ENCODE results near the gene KRTAP23-1. TPM values are rescaled to one million over a fixed set of nuclear protein-coding genes. Genes with fewer than 3 reads are reported as not detected.

Gene KRTAP23-1
- total RNA-seq, 6 experiments from 2014 or later = not detected

- peak; percentile 0 for DNase-seq
- Mint-ChIP-seq H3K27ac (no peak overlapping the region), H3K9me3 (peaks cover 42% of the 10 kb centered on the region), H3K4me1 (ENCODE audit: low read depth) (no peaks in the 10 kb centered on the region), H3K27me3 (ENCODE audit: insufficient read depth) (no peaks in the 10 kb centered on the region), H3K4me3 (no peak overlapping the region), H3K36me3 (ENCODE audit: low read depth) (no peaks in the 10 kb centered on the region; the same call in 1 of the 2 replicates)
- peak; percentile 82 for TF ChIP-seq CTCF (IDR thresholded peaks at IDR 0.05)
These were observed 7.5 kb downstream of the KRTAP23-1 start for GRCh38 chr21:30340714-30341573.

GRCh38 chr21:30338717-30339116 lies 9.7 kb downstream of the KRTAP23-1 start:
- H3K27me3 Mint-ChIP-seq (ENCODE audit: insufficient read depth) = no peaks in the 10 kb centered on the region
- no peaks in the 10 kb centered on the region for H3K4me1 Mint-ChIP-seq (ENCODE audit: low read depth)
- TF ChIP-seq CTCF (IDR thresholded peaks at IDR 0.05) = no peak

GRCh38 chr21:30337772-30338171 lies 10.6 kb downstream of the KRTAP23-1 start:
- H3K27ac Mint-ChIP-seq = no peak overlapping the region
- DNase-seq = no peak
- H3K4me3 Mint-ChIP-seq = no peak overlapping the region
- TF ChIP-seq CTCF (IDR thresholded peaks at IDR 0.05) = no peak
- H3K9me3 Mint-ChIP-seq = peaks cover 36% of the 10 kb centered on the region
- H3K4me1 Mint-ChIP-seq (ENCODE audit: low read depth) = no peaks in the 10 kb centered on the region
- H3K36me3 Mint-ChIP-seq (ENCODE audit: low read depth) = no peaks in the 10 kb centered on the region; the same call in 1 of the 2 replicates
- H3K27me3 Mint-ChIP-seq (ENCODE audit: insufficient read depth) = no peaks in the 10 kb centered on the region

More at GRCh38 chr21:30338717-30339116, 9.7 kb downstream of the KRTAP23-1 start:
- no peaks in the 10 kb centered on the region; the same call in 1 of the 2 replicates for H3K36me3 Mint-ChIP-seq (ENCODE audit: low read depth)
- no peak for DNase-seq
- peaks cover 32% of the 10 kb centered on the region for H3K9me3 Mint-ChIP-seq
- no peak overlapping the region for H3K4me3 Mint-ChIP-seq
- no peak overlapping the region for H3K27ac Mint-ChIP-seq

- Mint-ChIP-seq H3K27ac (no peak within 1 kb of the TSS), H3K36me3 (ENCODE audit: low read depth) (no peaks in the 10 kb centered on the region; the same call in 1 of the 2 replicates)
These were observed 11.1 kb downstream of the KRTAP23-1 start, which contains the start of gene KRTAP27-1 for GRCh38 chr21:30337276-30337744. Gene KRTAP27-1, minus strand, starts transcription at chr21:30337694. Its CDS starts 26 bp downstream, at chr21:30337668.

GRCh38 chr21:30336596-30336995 lies 11.8 kb downstream of the KRTAP23-1 start:
- Mint-ChIP-seq H3K27ac (no peak overlapping the region), H3K9me3 (peaks cover 34% of the 10 kb centered on the region), H3K4me1 (ENCODE audit: low read depth) (no peaks in the 10 kb centered on the region), H3K27me3 (ENCODE audit: insufficient read depth) (no peaks in the 10 kb centered on the region), H3K4me3 (no peak overlapping the region), H3K36me3 (ENCODE audit: low read depth) (no peaks in the 10 kb centered on the region; the same call in 1 of the 2 replicates)
- TF ChIP-seq CTCF (IDR thresholded peaks at IDR 0.05) = no peak
- no peak for DNase-seq

More at GRCh38 chr21:30337276-30337744, 11.1 kb downstream of the KRTAP23-1 start, which contains the start of gene KRTAP27-1:
- Mint-ChIP-seq H3K4me1 (ENCODE audit: low read depth) (no peaks in the 10 kb centered on the region), H3K4me3 (no peak within 1 kb of the TSS), H3K27me3 (ENCODE audit: insufficient read depth) (no peaks in the 10 kb centered on the region), H3K9me3 (peaks cover 38% of the 10 kb centered on the region)
- TF ChIP-seq CTCF (IDR thresholded peaks at IDR 0.05) = no peak
- no peak for DNase-seq
